Measurements from ENCODE around the gene STARD6.
A peak's percentile ranks its signal among the peaks of the same experiment; 100 is the strongest.

The STARD6 gene

DNA sequence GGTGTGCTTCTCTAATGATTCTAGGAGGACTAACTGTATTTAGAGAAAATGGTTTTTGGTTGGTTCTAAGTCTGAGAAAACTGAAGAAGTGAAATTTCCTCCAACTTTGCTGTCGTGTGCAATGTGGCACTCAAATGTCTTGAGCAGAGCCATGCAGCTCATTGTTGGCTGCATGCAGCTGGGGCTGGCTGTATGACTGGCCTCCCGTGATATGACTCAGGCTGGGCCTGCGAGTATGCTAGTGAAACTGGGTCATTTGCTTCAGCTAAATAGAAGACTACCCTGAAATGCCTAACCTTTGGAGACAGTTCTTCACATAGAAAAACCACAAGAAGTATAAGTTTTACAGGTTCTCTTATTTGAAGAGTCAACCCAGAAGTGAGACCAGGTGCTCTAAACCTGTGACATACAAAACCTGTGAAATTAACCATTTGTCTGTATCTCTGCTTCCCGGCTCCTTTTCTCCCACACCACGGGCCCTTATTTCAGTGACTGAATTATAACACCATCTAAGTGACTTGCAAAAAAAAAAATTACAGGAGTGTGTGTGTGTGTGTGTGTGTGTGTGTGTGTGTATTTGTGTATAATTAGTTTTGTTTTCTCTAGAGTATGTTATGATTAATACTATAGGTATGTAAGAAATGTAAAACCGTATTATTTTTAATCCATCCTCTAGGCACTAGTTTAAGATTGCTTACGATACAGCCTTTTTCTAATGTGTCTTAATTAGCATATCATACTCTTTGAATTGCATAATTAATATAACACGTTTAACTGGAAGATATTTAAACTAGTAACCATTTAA lies 72.5 kb downstream of the STARD6 start:
- H3K27ac ChIP-seq = peak overlapping the region; percentile 24
- no peaks in the 10 kb centered on the region for H3K27me3 ChIP-seq (replicated peaks)
- TF ChIP-seq, protein P1, sequence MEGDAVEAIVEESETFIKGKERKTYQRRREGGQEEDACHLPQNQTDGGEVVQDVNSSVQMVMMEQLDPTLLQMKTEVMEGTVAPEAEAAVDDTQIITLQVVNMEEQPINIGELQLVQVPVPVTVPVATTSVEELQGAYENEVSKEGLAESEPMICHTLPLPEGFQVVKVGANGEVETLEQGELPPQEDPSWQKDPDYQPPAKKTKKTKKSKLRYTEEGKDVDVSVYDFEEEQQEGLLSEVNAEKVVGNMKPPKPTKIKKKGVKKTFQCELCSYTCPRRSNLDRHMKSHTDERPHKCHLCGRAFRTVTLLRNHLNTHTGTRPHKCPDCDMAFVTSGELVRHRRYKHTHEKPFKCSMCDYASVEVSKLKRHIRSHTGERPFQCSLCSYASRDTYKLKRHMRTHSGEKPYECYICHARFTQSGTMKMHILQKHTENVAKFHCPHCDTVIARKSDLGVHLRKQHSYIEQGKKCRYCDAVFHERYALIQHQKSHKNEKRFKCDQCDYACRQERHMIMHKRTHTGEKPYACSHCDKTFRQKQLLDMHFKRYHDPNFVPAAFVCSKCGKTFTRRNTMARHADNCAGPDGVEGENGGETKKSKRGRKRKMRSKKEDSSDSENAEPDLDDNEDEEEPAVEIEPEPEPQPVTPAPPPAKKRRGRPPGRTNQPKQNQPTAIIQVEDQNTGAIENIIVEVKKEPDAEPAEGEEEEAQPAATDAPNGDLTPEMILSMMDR (IDR thresholded peaks at IDR 0.05; ENCODE audit: low read depth, low read length, missing control alignments) = no peak
- H3K4me3 ChIP-seq (ENCODE audit: low read depth, low read length) = no peak overlapping the region
- in situ Hi-C loops (cut with HindIII; ENCODE audit: low pct_ligation_motif_present, low sequenced_read_pairs) = no loop called here
- peak; percentile 79 for DNase-seq
- H3K36me3 ChIP-seq (replicated peaks) = peaks cover 4% of the 10 kb centered on the region

DNA sequence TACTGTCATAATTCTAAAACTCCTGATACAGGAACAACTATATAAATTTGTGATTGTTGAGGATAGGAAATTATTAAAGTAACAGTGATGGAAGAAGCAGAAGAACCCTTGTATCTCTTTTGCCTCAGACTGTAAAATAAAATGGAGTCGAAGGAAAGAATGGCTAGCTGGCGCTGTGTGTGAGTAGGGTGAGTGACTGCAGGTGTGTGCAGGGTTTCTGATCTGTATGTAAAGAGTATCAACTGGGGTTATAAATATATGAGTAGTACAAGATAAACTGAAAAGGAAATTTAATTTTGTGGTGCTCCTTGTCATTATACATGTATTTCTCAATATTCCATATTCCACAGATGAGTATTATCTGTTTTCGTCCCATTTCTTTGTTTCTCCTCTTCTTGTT lies 73.1 kb downstream of the STARD6 start:
- H3K27me3 ChIP-seq (replicated peaks) = no peaks in the 10 kb centered on the region
- H3K27ac ChIP-seq = no peak overlapping the region
- DNase-seq = no peak
- H3K36me3 ChIP-seq (replicated peaks) = peaks cover 4% of the 10 kb centered on the region
- no peak overlapping the region for H3K4me3 ChIP-seq (ENCODE audit: low read depth, low read length)
- in situ Hi-C loops (cut with HindIII; ENCODE audit: low pct_ligation_motif_present, low sequenced_read_pairs) = no loop called here
- TF ChIP-seq, protein P1 (IDR thresholded peaks at IDR 0.05; ENCODE audit: low read depth, low read length, missing control alignments) = no peak

DNA sequence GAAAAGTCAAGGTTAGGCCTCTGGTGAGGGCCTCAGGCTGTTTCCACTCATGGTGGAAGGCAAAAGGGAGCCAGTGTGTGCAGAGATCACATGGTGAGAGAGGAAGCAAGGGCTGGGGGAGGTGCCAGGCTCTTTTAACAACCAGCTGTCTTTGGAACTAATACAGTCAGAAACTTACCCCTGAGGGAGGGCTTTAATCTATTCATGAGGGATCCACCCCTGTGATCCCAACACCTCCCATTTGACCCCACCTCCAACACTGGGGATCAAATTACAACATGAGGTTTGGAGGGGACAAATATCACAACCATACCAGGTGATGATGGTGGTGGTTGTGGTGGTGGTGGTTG lies 77.5 kb downstream of the STARD6 start:
- TF ChIP-seq, protein P1 (IDR thresholded peaks at IDR 0.05; ENCODE audit: low read depth, low read length, missing control alignments) = no peak
- no peak overlapping the region for H3K4me3 ChIP-seq (ENCODE audit: low read depth, low read length)
- peaks cover 8% of the 10 kb centered on the region for H3K36me3 ChIP-seq (replicated peaks)
- in situ Hi-C loops (cut with HindIII; ENCODE audit: low pct_ligation_motif_present, low sequenced_read_pairs) = no loop called here
- H3K27ac ChIP-seq = no peak overlapping the region
- no peaks in the 10 kb centered on the region for H3K27me3 ChIP-seq (replicated peaks)
- DNase-seq = no peak

DNA sequence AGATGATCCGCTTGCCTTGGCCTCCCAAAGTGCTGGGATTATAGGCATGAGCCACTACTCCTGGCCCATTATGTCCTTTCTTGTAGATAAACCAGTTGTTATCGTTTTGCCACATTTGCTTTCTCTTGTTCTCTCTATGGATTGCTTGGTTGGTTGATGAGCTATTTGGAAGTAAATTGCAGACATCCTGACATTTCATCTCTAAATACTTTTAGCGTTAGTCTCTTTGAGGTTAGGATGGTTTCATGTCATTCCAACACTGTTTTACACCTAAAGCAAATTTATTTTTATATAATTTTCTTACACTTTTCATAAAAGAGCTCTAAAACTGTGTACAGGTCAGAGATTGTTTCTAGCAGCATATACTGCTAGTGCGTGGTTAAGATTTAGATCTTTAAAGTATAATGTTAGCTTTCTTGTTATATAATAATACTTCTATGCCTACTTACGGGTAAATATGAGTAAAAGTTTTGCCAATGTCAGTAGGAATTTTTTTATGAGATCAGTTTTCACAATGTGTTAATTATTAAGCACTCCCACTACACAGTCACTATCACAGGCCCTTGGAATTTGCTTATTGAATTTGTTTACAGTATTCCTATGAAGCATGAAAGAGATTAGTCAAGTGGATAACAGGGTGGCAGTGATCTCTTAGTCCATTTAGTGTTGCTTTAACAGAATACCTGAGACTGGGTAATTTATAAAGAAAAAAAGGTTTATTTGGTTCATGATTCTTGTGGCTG lies 78.0 kb downstream of the STARD6 start:
- in situ Hi-C loops (cut with HindIII; ENCODE audit: low pct_ligation_motif_present, low sequenced_read_pairs) = no loop called here
- no peak overlapping the region for H3K27ac ChIP-seq
- TF ChIP-seq, protein P1 (IDR thresholded peaks at IDR 0.05; ENCODE audit: low read depth, low read length, missing control alignments) = no peak
- no peak overlapping the region for H3K4me3 ChIP-seq (ENCODE audit: low read depth, low read length)
- no peak for DNase-seq
- peaks cover 8% of the 10 kb centered on the region for H3K36me3 ChIP-seq (replicated peaks)
- H3K27me3 ChIP-seq (replicated peaks) = no peaks in the 10 kb centered on the region

DNA sequence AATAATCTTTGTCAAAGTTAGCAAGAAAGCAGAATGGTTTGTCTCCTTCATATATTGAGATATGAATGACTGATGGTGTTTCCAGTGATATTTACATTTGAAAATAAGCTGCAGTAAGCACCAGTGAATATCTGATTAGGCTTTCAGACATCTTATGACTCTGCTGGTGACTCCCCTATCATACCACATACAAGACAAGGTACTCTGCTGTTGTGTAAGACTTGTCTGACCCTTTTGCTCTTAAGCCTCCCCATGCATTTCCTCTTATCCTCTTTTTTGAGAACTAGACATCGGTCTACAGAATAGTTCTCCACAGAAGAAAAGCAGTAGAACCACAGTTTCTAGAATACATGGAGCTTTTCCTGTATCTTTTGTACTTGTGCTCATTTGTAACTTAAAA lies 79.0 kb downstream of the STARD6 start:
- DNase-seq = no peak
- in situ Hi-C loops (cut with HindIII; ENCODE audit: low pct_ligation_motif_present, low sequenced_read_pairs) = no loop called here
- TF ChIP-seq, protein P1 (IDR thresholded peaks at IDR 0.05; ENCODE audit: low read depth, low read length, missing control alignments) = no peak
- no peak overlapping the region for H3K27ac ChIP-seq
- H3K27me3 ChIP-seq (replicated peaks) = no peaks in the 10 kb centered on the region
- no peak overlapping the region for H3K4me3 ChIP-seq (ENCODE audit: low read depth, low read length)
- H3K36me3 ChIP-seq (replicated peaks) = peaks cover 8% of the 10 kb centered on the region
